Measurements from ENCODE around the gene TMEM248.
"Not testable (repeated sequence)": the region's sequence is repeated elsewhere in the genome, so short reads cannot be mapped to it uniquely, and the experiment has no call there.

Gene TMEM248

DNA sequence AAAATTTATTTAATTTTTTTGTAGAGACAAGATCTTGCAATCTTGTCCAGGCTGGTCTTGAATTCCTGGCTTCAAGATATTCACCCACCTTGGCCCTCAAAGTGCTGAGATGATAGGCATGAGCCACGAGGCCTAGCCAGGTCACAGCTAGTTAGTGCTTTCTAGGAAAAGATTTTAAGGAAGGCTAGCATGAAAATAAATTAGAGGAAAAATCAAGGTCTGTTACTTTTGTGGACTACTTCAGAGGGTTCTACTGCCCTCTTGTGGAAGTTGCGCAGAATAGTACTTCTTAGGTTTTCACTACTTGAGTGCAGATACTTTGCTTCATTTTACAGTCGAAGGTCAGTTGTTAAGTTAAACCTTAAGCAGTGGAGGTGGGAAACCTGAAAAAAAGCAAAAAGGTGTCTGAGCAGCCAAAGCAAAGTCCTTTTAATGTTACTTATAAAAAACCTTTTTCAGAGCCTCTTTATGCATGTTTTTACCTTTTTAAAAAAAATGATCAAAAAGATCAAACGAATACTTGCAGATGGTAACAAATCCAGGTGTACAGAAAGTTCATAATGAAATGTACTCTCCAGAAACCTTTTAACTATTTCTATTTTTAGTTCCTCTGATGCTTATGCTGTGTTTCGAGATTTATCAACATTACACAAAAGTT is 79.7 kb downstream of the TMEM248 start:
- DNase-seq (ENCODE audit: low spot score): not testable (repeated sequence)

DNA sequence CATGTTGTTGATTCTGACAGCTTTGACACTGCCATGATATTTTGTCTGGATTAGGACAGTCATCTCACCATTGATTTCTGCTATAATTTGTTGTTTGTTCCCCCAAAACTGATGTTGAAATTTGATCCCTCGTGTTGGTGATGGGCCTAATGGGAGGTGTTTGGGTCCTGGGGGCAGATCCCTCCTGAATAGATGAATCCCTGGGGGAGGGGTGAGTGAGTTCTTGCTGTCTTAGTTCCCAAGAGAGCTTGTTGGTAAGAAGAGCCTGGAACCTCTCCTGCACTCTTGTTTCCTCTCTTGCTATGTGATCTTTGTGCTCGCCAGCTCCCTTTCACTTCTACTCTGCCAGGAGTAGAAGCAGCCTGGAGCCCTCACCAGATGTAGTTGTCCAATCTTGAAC is 83.1 kb downstream of the TMEM248 start:
- DNase-seq (ENCODE audit: low spot score): peak; percentile 2

DNA sequence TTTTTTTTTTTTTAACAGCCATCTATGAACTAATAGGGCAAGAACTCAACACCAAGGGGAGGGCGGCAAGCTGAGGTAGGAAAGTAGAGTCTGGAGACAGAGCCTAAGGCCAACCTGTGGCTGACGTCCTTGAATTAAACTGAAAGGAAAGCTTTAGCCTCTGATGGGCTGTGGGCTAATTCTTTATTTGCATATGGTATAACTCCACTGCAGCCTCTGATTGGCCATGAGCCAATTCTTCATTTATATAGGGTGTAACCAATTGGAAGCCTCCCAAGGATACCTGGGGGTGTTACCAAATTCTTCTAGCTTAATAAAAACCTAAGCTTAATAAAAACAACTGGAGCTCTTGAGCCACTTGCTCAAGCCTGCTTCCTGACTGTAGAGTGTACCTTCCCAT is 85.9 kb downstream of the TMEM248 start:
- DNase-seq (ENCODE audit: low spot score): no peak
